Measurements from ENCODE around the gene XXYLT1.
A peak's percentile ranks its signal among the peaks of the same experiment; 100 is the strongest.

Gene XXYLT1

GRCh38 chr3:195137638-195138588 is 133.0 kb downstream of the XXYLT1 start:
- FAIRE-seq, result no peak
- TF ChIP-seq POLR2AphosphoS5 (IDR thresholded peaks at IDR 0.05; ENCODE audit: low read depth, low read length) (no peak), TAF1 (IDR thresholded peaks at IDR 0.05; ENCODE audit: borderline replicate concordance, low read depth, low read length) (no peak), POLR2A (IDR thresholded peaks at IDR 0.05; ENCODE audit: low read depth, low read length) (no peak)

DNA sequence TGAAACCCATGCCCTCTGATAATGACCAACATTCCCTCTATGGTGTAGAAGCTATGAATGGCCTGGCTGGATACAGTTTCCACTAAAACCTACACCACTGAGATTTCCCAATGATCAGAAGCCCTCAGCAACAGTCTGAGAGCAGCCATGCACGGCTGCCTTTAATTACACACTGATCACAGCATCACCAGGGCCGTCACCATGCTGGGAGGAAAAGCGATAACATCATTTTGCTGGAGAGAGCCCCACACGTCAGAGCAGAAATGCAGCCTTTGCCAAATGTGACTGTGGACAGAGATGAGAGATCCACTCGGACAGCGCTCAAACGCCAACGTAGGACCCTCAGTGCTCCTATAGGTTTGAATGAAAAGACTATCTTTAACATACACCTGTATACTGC is 135.0 kb downstream of the XXYLT1 start:
- DNase-seq (ENCODE audit: insufficient read length) (no peak), FAIRE-seq (no peak)
- TF ChIP-seq POLR2A (IDR thresholded peaks at IDR 0.05; ENCODE audit: low read depth, low read length) (no peak), TAF1 (IDR thresholded peaks at IDR 0.05; ENCODE audit: borderline replicate concordance, low read depth, low read length) (no peak), POLR2AphosphoS5 (IDR thresholded peaks at IDR 0.05; ENCODE audit: low read depth, low read length) (no peak)

More at GRCh38 chr3:195137638-195138588, 133.0 kb downstream of the XXYLT1 start:
- no peak for DNase-seq (ENCODE audit: insufficient read length)

GRCh38 chr3:195134431-195134830 is 136.5 kb downstream of the XXYLT1 start:
- FAIRE-seq (no peak), DNase-seq (ENCODE audit: insufficient read length) (no peak)
- TF ChIP-seq POLR2AphosphoS5 (IDR thresholded peaks at IDR 0.05; ENCODE audit: low read depth, low read length), result no peak
- no peak for TF ChIP-seq POLR2A (IDR thresholded peaks at IDR 0.05; ENCODE audit: low read depth, low read length)
- TF ChIP-seq TAF1 (IDR thresholded peaks at IDR 0.05; ENCODE audit: borderline replicate concordance, low read depth, low read length), result no peak

DNA sequence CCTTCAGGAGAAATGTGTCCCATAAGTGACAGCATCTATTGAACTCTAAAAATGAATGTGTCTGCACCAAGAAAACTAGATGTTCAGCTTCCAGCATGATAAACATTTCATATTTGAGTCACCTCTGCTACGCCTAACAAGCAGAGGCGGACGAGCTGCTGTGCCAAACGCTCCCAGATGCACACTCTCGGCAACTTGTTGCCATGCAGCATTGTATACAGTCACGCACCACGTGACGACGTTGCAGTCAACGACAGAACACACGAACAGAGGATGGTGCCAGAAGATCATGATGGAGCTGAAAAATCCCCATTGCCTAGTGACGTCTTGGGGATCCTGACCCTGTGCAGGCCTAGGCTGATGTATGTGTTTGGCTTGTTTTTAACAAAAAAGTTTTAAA is 137.5 kb downstream of the XXYLT1 start:
- no peak for TF ChIP-seq POLR2AphosphoS5 (IDR thresholded peaks at IDR 0.05; ENCODE audit: low read depth, low read length)
- no peak for TF ChIP-seq POLR2A (IDR thresholded peaks at IDR 0.05; ENCODE audit: low read depth, low read length)
- no peak for TF ChIP-seq TAF1 (IDR thresholded peaks at IDR 0.05; ENCODE audit: borderline replicate concordance, low read depth, low read length)
- DNase-seq (ENCODE audit: insufficient read length) (no peak), FAIRE-seq (no peak)

- DNase-seq (ENCODE audit: insufficient read length) (no peak), FAIRE-seq (no peak)
Observed at GRCh38 chr3:195133013-195133412, 137.9 kb downstream of the XXYLT1 start.

GRCh38 chr3:195131176-195131575 is 139.8 kb downstream of the XXYLT1 start:
- DNase-seq (ENCODE audit: insufficient read length), result no peak
- no peak for TF ChIP-seq POLR2A (IDR thresholded peaks at IDR 0.05; ENCODE audit: low read depth, low read length)
- no peak for TF ChIP-seq POLR2AphosphoS5 (IDR thresholded peaks at IDR 0.05; ENCODE audit: low read depth, low read length)
- no peak for TF ChIP-seq TAF1 (IDR thresholded peaks at IDR 0.05; ENCODE audit: borderline replicate concordance, low read depth, low read length)
- FAIRE-seq, result peak; percentile 48

More at GRCh38 chr3:195133013-195133412, 137.9 kb downstream of the XXYLT1 start:
- no peak for TF ChIP-seq POLR2A (IDR thresholded peaks at IDR 0.05; ENCODE audit: low read depth, low read length)
- TF ChIP-seq POLR2AphosphoS5 (IDR thresholded peaks at IDR 0.05; ENCODE audit: low read depth, low read length), result no peak
- TF ChIP-seq TAF1 (IDR thresholded peaks at IDR 0.05; ENCODE audit: borderline replicate concordance, low read depth, low read length), result no peak

DNA sequence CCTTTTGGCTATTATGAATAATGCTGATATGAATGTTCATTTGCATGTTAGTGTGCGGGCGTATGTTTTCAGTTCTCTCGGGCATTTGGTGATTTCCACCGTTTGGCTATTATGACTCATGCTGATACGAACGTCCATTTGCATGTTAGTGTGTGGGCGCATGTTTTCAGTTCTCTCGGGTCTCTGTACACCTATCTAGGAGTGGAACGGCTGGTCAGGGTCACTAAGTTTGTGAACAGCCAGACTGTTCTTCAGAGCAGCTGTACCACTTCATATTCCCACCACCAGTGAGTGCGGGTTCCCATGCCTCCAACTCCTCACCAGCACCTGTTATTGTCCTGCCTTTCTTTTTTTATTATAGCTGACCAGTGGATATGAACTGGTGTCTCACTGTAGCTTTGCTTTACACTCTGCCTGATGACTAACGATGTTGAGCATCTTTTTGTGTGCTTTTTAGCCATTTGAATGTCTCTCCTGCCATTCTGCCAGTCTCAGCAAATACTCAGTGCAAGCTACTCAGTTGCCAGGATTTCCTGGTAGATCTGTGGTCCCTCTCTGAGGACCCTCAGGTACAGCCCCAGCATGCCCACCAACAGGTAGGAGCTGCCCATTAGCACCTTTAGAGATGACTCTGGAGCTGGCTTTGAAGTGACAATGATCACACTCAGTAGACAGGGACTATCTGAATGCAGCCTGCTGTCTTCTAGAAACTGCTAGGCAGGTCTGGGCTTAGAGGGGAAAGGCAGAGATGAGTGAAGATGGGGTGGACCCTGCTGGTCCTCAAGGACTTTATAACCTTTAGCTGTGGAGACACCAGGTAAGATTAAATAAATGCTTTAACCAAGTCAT is 141.1 kb downstream of the XXYLT1 start:
- TF ChIP-seq POLR2A (IDR thresholded peaks at IDR 0.05; ENCODE audit: low read depth, low read length) (peak; percentile 66; the same call in 1 of the 2 replicates), POLR2AphosphoS5 (IDR thresholded peaks at IDR 0.05; ENCODE audit: low read depth, low read length) (peak; percentile 47; the same call in 1 of the 2 replicates), TAF1 (IDR thresholded peaks at IDR 0.05; ENCODE audit: borderline replicate concordance, low read depth, low read length) (peak; percentile 36; the same call in 1 of the 2 replicates)
- DNase-seq (ENCODE audit: insufficient read length) (peak; percentile 44), FAIRE-seq (peak; percentile 98)

GRCh38 chr3:195129072-195129643 is 141.8 kb downstream of the XXYLT1 start:
- TF ChIP-seq TAF1 (IDR thresholded peaks at IDR 0.05; ENCODE audit: borderline replicate concordance, low read depth, low read length) (no peak), POLR2AphosphoS5 (IDR thresholded peaks at IDR 0.05; ENCODE audit: low read depth, low read length) (no peak), POLR2A (IDR thresholded peaks at IDR 0.05; ENCODE audit: low read depth, low read length) (no peak; the same call in 1 of the 2 replicates)
- peak; percentile 9 for FAIRE-seq
- no peak for DNase-seq (ENCODE audit: insufficient read length)

DNA sequence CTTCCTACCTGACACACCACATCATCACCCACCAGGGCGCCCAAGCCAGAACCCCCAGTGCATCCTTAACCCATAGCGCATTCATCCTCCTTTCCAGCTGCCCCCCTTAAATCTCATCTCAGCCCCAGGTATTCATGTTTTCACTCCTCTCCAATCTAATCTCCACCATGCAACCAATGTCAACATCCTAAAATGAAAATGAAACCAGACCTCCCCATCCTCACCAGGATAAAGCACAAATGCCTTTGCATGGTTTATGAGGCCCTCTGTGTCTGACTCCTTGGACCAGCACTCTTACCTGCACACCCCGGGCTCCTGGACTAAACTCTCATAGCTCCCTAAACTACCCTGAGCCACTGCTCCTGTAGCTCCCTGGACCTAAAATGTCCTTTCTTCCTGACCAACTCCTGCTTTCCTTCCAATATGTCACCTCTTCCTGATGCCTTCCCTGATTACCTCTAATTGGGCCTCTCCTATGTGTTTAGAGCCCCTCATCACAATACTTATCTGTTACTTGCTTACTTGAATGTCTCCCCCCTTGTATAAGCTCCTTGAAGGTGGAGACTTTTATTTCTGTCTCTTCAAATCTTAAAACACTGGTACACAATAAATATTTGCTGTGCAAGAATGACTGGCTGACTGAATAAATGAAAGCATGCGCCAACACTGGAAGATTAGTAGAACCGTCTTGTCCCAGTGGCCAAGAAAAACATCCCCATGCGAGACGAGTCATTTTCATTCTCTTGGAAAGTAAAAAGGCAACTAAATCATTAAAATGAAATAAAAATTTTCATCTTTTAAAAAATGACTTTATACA is 142.5 kb downstream of the XXYLT1 start:
- FAIRE-seq (no peak), DNase-seq (ENCODE audit: insufficient read length) (no peak)
- no peak for TF ChIP-seq TAF1 (IDR thresholded peaks at IDR 0.05; ENCODE audit: borderline replicate concordance, low read depth, low read length)
- no peak for TF ChIP-seq POLR2A (IDR thresholded peaks at IDR 0.05; ENCODE audit: low read depth, low read length)
- TF ChIP-seq POLR2AphosphoS5 (IDR thresholded peaks at IDR 0.05; ENCODE audit: low read depth, low read length), result no peak

DNA sequence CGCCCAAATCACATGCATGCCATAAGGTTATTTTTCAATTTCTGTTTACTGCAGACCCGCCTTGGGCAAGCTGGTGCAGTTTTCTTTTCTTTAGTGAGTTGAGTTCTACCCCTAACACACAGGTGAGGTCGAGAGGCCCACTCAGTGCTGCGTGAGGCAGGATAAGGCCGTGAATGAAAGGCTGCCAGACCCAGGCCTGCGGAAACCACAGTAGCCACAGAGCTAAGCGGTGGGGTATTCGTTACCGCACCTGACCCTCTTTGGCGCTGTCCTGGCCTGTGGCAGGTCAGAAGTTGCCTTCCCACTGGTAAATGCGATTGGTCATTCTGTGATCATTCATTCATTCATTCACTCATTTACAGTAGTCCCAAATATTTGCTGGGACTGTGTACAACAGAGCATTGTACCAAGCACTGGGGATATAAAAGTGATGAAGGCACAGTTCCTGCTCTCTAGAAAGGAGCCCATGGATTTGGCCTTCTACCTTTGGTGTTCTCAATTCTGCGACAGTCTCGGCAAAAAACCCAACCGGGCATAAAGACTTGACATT is 144.8 kb downstream of the XXYLT1 start:
- DNase-seq (ENCODE audit: insufficient read length) (no peak), FAIRE-seq (peak; percentile 21)
- TF ChIP-seq TAF1 (IDR thresholded peaks at IDR 0.05; ENCODE audit: borderline replicate concordance, low read depth, low read length) (no peak), POLR2AphosphoS5 (IDR thresholded peaks at IDR 0.05; ENCODE audit: low read depth, low read length) (no peak), POLR2A (IDR thresholded peaks at IDR 0.05; ENCODE audit: low read depth, low read length) (no peak)
